NCI-H446 (cell line): ENCODE measurements around the gene TSPAN18.
A peak's percentile ranks its signal among the peaks of the same experiment; 100 is the strongest.

ENCODE experiments used
- DNase-seq, 2 experiments: peaks; one replicate each; lab custom pipeline; 2025; lab: John Stamatoyannopoulos, UW

TSPAN18 gene

DNA sequence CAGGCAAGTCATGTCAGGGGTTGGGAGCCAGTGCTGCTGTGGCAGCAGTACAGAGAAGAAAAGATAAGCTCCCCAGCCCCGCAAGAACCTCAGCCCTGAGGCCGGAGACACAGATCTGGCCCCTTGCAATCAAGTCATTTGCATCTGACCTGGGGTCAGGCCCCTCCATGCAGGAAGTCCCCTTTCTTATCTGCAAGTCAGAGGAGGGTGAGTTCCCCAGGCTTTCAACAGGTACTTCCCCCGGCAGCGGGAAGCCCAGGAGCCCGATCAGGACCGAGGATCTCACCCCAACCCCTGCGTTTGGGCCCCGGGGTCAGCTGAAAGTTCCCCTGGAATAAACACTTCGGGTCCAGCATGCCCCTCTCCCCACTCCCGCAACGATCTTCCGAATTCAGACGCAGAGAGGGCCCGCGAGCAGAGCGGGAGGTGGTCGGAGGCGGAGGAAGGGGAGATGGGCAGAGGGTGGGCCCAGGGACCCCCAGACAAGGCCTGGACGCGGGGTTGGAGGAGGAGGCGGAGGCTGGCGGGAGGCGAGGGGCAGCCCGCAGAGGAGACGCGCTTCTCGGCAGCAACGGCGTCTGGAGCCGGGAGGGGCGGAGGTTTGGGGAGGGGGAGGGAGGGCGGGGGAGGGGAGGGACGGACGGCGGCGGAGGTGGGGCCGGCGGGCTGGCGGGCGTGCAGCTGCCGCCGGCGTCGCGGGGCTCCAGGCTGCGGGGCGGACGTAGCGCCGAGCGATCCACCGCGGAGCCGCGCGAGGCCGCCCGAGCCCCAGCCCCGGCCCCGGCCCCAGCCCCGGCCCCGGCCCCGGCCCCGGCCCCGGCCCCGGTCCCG is at the start of gene TSPAN18:
Gene TSPAN18 (plus strand): TSS at position 680 of the 831 bp plus-strand sequence. CDS start 179,455 bp downstream, outside the sequence.
- no peak for DNase-seq

GRCh38 chr11:44680982-44681597 is 45.7 kb upstream of the TSPAN18 start:
- no peak for DNase-seq

- DNase-seq: no peak
Observed at GRCh38 chr11:44681698-44682097, 45.1 kb upstream of the TSPAN18 start.

DNA sequence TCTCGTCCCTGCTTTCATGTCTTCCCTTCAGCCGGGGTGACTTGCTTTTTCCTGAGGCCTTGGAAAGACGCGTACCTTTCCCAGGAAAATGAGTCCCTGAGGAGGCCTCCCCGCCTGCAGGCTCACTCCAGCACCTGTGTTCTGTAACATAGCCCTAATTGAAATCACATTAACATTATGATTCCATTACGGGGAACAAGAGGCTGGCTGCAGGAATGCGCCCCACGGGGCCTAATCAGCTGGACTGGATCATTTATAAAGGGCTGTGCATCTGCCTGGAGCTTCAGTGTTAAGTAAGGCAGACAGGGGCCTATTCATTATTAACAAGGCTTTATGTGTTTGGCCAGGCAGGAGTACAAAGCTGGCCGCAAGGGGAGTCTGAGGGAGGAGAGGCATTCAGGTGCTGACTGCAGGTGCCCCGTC is 41.9 kb upstream of the TSPAN18 start:
- DNase-seq: no peak

GRCh38 chr11:44687388-44687787 is 39.4 kb upstream of the TSPAN18 start:
- DNase-seq: no peak

- no peak for DNase-seq
Observed at GRCh38 chr11:44689265-44689664, 37.5 kb upstream of the TSPAN18 start.

DNA sequence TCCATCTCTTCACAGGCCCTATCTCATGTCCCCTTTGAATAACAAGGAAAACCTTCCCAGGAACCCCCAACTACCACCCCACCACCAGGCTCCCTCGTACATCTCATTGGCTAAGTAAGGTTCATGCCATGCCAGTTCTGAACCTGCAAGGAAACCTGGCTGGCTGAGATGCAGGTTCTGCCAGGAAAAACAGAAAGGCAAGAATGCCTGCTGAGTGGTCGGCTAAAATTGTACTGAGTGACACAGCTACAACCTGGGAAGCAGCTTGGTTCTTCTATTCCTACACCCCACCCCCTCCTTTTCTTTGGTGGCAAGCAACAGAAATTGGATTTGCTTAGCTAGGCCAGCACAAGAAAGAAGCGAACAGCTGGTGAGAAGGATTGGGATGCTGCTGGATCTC is 36.1 kb upstream of the TSPAN18 start:
- peak in 1 of 2 experiments; percentile 17 for DNase-seq

DNA sequence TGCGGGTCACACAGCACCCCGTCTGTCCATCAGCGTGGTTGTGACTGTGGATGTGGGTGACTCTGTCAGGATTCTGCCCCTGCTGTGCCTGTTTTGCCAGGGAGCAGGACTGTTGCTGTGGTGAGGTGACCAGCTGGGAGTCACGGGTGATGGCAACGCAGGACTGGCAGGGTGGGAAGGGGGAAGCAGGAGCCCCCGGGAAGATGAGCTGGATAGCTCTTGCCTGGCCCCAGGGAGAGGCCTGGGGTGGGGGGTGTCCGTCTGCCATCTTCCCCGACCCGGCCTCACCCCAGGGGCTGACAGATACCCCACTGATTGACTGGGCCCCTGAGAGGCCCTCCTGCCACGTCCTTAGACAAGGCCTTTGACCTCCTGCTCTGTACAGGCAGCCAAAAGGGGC is 34.3 kb upstream of the TSPAN18 start:
- DNase-seq: no peak

DNA sequence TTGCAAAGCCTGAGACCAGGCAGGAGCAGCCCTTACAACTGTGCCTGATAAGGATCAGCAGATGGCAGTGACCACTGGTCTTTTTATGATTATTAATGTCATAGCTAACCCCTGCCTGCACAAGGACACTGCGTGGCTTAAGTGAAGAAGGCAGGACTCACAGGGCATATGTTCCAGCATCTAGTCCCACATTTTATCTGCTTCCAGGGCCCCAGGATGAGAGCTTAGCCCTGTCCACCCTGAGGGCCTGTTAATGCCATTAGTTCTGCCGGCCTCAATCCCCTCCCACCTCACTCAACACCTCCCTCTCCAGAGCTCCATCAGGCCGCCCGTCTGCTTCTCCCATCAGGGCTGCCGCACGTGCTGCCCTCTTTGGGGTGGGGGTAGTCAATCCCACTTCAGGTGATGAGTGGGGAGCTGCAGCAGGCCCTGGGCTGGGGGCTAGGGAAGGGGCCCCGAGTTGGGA is 33.1 kb upstream of the TSPAN18 start:
- DNase-seq: no peak

GRCh38 chr11:44694443-44694842 is 32.3 kb upstream of the TSPAN18 start:
- no peak for DNase-seq

DNA sequence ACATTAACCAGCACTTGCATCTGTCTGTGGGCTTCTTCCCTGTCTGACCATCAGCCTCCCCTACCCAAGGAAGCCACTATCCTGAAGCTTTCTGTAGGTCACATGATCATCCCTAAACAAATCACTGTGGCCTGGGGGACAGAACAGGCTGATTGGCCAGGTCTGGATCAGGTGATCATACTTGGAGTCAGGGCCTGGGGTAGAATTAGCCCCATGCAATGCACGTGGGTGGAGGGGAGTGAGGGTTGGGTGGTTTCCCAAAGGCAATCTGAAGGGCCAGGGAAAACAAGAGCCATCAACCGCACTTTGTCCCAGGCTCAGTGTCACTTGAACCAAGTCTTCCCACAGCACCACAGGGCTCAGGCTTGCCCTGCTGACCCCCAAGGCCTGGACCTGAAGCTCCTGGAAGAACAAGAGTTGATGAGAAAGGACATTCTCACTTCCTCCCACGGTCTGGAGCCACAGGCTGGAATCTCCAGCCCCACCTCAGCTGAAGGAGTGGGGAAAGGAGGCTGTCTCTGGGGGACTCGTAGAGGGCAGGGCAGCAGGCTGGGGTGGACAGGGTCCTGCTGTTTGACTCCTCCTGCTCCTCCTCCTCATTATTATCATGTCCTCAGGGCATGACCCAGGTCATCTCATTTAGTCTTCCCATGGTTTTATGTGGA is 31.5 kb upstream of the TSPAN18 start:
- DNase-seq: no peak

- DNase-seq: no peak
Observed at GRCh38 chr11:44698252-44698912, 28.4 kb upstream of the TSPAN18 start.

- DNase-seq: no peak
Observed at GRCh38 chr11:44699497-44700408, 27.0 kb upstream of the TSPAN18 start.

DNA sequence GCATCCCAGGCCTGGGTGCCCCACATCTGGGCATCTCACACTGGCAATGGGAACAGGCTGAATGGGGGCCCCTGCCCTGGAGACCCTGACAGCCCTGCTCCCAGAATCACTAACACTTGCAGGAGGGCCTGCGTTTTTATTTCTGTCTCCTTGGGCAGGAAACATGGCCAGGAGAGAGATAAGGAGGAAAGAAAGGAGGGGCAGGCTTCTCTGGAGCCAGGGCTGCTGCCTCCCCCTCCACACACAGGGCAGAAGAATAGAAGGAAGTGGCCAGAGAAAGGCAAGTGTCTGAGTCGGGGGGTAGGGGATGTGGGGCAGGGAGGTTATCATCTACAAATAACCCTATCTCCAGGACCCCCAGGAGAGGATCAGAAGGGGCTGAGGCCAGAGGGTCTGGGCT is 25.5 kb upstream of the TSPAN18 start:
- no peak for DNase-seq

GRCh38 chr11:44702889-44703288 is 23.9 kb upstream of the TSPAN18 start:
- DNase-seq: peak in 1 of 2 experiments; percentile 64

GRCh38 chr11:44707094-44707493 is 19.7 kb upstream of the TSPAN18 start:
- no peak for DNase-seq

DNA sequence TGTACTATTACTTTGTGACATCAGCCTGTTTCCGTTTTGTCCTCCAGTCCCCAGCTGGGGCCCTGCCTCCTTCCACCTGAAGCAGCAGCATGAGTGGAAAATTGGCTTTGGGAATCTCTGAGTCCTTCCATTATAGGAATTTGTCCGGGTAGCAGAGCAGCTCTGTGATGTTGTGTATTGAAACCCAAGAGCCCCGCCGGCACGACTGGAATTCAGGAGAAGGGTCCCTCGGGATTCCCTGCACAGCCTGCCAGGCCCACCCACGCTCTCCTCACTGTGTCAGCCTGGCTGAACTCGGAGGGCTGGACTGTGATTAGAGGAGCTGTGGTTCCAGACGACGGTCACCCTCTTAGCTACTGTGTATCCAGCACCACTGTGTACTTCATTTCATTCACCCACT is 18.8 kb upstream of the TSPAN18 start:
- DNase-seq: no peak

DNA sequence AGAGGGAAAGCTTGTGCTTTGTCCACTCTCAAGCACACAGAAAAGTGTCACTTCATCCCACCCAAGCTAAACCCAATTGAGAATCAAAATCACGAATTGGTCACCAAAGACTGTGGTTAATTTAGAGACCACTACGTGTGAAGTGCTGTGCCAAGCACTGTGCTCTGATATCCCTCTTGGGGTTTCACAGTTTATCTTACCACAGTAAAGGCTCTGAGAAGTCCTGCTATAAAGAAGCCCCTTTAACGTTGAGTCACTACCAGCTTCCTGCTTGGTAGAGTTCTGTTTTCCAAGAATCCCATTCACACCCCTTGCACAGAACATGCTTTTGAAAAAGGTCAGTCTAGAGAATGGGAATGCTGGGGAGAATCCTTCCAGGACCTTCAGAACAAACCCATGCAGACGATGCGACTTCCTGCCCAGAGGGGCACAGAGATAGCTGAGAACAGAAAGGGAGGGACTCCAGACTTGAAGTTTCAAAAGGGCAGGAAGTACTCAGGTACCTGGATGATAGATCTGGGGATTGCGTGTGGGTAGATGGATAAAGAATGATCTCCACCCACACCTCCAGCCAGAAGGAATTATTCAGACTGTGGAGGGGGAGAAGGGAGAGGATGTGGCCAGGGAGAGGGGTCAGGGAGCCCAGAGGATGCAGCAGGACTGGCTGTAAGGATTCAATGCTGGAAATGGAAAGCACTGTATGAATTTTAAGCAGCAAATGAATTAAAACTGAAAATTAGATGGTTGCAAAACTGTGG is 18.1 kb upstream of the TSPAN18 start:
- no peak for DNase-seq

GRCh38 chr11:44709281-44709562 is 17.5 kb upstream of the TSPAN18 start:
- DNase-seq: no peak

GRCh38 chr11:44709966-44710365 is 16.8 kb upstream of the TSPAN18 start:
- DNase-seq: peak; percentile 80 to 86
